Germinal center (tissue), 1 donor: ENCODE results near the gene UNC5A.

ENCODE experiments used
- DNase-seq: peaks from one replicate; pipeline ENCODE4 v3.0.0; 2012; ENCODE audit warnings: mixed read lengths, low spot score

Gene UNC5A

DNA sequence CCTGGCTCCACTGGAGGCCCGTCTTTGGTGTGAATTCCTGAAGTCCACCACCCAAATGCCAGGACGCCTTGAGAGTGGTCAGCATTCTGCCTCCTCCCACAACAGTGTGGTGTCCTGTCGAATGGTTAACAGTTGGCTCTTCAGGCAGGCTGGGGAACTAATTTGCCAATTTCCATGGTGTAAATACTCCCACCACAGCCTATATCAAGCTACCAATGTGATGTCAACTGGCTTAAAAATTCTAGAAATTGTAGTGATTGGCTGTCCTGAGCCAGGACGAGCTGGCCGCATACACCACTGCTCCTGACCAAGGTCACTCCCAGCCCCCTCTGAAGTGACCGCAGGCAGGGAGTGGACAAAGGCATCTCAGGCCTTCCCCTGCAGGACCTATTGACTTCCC lies 11.1 kb downstream of the UNC5A start:
- DNase-seq = no peak

DNA sequence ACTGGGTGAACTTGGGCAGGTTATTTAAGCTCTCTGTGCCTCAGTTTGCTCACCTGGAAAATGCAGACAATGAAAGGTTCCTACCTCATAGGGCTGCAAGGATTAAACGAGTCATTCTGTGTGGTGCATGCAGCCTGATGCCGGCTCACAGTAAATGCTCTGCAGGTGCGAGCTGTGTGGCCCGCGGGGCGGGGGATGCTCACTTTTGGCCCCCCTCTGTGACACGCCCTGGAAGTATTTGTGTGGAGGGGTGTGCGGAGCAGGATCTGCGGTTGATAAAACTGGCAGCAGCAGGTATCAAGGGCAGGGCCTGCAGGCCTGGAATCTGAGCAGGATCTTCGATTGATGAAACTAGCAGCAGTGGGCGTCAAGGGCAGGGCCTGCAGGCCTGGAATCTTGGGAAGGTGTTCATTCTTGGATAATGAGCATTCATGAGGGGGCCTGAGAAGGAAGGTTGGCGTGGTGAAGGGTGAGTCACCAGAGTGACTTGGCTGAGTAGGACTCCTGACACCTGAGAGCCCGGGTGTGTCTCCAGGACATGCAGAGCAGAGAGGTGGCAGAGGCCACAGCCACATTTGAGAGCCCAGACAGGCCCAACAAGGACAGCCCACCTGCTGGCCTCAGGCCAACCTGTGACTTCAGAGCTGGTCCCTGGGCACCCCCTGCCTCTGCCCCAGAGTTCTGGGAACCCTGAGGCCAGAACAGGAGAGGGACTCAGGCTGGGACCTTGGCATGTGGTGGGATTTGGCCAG lies 11.9 kb downstream of the UNC5A start:
- DNase-seq = no peak

DNA sequence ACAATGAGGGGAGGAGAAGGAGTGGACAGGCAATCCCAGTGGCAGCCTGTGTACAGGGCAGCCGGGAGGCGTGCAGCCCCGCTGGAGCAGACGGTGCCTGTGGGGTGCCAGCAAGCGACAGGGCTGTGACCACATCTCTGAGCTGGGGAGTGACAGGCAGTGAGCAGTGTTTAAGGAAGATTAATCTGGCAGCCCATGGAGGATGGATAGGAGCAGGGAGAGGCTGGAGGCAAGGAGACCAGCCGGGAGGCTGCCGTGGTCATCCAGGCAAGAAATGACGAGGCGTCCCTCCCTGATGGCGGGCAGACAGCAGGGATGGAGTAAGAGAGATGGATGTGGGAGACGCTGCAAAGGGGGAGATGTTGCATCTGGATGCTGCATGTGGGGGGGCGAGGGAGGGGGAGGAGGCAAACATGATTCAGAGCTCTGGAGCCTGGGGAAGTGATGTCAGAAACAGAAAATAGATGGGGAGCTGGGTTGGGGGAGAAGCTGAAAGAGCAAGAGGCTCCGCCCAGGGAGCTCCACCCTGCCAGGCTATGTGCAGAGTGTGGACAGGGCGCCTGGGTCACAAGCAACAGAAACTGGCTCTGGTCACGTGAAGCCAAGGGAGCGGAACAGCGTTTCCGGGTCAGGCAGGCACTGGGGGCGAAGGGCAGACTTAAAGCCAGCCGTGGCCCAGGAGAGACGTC lies 12.6 kb downstream of the UNC5A start:
- DNase-seq = no peak

DNA sequence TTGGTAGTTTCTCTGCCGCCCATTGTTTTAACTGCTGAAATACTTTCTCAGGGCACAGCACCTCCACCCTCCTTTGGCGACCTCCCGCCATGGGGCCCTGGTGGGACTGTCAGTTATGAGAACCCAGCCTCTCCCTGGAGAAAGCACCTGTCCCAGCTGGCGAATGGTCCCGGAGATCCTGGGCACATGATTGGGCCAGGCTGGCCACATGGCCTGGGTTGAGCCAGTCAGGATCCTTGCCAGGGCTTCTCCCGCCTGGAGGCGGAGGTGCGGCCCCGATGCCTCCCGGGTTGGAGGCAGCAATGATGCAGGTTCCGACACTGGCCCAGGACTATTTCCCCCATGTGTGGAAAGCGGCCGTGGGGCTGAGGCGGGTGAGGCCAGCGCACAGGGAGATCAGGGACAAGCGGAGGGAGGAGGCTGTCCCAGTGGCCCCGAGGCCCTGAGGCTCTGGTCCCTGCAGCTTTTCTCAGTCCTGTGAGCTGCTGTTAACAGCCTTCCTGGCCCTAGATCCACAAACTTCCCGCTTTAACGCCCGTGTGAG lies 13.6 kb downstream of the UNC5A start:
- DNase-seq = no peak

DNA sequence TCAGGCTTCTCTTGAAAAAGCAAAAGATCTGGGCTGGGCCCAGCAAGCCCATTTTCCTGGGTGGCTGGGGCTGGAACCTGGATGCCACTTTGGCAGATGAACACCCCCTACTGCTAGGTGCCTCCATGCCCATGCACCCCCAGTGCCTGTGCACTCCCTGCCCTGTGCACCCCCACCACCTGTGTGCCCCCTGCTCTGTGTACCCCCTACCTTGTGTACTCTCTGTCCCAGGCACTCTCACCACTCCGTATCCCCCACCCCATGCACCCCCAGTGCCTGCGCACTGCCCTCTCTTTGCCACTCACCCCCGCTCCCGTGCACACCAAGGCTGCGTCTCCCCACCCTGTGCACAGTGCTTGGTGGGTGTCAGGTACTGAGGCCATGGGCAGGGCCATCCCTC lies 14.2 kb downstream of the UNC5A start:
- no peak for DNase-seq

DNA sequence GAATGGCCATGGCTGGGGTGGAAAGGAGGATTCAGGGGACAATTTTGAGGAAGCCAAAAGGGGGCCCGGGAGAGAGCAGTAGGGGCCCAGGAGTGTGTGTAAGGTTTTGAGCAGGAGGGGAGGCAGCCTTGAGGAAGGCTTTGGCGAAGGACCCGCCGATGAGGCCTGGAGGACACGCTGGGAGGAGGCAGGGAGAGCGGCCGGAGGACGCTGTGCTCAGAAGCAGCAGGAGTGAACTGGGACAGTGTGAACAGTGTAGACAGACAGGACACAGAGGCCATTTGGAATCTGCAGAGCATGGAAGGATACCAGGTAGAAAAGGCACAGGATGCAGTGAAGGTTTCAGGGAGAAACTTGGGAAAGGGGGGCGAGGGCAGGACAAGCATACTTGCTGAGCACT lies 14.9 kb downstream of the UNC5A start:
- DNase-seq = no peak

DNA sequence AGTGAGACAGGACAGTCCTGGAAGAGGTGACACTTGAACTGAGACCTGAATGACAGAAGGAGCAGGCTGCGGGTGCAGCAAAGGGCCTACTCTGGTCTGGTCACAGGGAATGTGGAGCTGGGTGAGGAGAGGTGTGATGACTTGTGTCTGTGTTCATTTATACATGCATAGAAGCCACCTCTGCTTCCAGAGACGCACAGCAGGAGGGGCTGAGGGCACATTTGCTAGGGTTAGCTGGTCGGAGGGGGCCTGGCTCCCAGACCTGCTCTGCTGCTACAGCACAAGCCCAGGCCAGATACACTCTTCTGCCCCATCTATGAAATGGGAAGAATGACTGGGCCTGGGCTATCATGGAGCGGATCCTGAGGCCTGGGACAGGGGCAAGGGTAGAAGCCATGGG lies 15.6 kb downstream of the UNC5A start:
- no peak for DNase-seq

DNA sequence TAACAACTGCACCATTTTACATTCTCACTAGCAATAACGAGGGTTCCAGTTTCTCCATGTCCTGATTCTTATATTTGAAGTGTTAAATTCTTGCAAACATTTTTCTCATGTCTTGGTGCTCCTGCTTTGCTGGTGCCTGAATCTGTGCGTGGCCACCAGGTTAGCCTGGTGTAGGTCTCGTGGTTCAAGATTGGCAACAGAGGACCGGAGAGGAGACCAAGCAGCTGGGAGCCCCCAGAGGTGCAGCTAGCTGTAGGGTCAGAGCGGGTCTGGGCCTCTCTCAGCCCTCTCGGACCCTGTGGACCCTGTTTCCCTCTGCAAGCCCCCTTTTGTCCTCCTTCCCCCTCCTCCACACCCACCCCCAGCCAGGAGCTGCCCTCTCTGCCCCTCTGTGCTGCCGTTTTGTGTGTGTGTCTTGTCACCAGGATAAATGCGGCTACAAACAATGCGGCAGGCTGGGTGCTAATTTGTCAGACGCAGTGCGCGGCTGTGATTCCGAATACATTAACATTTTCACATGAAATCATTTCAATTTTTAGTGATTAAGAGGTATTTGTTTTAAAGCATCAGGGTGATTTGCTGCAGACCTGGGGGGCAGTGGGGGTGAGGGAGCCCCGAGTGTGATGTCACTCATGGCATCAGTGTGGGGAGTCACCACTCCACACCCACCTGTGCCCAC lies 17.5 kb downstream of the UNC5A start:
- DNase-seq = no peak

DNA sequence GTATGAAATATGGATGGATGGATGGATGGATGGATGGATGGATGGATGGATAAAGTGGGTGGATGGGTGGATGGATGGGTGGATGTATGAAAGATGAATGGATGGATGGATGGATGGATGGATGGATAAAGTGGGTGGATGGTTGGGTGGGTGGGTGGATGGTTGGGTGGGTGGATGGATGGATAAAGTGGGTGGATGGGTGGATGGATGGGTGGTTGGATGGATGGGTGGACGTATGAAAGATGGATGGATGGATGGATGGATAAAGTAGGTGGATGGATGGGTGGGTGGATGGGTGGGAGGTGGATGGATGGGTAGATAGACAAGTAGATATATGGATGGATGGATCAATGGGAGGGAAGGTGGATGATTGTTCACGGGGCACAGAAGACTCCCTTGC lies 19.0 kb downstream of the UNC5A start:
- DNase-seq = no peak

DNA sequence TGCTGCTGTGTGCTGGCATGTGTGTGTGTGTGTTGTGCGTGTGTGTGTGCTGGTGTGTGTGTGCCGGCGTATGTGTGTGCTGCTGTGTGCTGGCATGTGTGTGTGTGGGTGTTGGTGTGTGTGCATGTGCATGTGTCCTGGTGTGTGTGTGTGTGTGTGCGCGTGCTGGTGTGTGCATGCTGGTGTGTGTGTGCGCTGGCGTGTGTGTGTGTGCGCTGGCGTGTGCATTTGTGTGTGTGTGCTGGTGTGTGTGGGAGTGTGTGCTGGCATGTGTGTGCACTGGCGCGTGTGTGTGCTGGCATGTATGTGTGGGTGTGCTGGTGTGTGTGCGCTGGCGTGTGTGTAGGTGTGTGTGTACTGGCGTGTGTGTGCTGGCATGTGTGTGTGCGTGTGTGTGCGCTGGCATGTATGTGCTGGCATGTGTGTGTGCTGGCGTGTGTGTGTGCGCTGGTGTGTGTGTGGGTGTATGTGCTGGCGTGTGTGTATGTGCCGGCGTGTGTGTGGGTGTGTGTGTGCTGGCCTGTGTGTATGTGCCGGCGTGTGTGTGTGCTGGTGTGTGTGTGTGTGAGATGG lies 20.1 kb downstream of the UNC5A start:
- DNase-seq = no peak

DNA sequence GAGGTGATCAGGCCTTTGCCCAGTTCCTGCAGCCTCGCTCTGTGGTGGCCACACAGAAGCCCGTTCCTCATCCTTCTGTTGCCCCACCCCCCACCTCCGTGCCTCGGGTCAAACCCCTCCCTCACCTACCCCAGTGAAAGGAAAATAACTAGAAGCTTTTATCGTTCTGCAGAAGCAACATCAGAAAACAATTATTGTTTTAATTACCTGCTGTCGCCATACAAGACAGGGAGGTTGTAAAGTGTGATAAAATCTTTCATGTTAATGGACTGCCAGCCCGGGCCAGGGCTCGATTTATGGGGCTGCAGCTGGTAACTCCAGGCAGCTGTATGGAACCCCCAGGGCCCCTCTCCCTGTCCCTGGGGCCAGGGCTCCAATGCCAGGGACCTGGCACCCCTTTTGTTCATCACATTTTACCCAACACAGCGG lies 20.6 kb downstream of the UNC5A start:
- no peak for DNase-seq

DNA sequence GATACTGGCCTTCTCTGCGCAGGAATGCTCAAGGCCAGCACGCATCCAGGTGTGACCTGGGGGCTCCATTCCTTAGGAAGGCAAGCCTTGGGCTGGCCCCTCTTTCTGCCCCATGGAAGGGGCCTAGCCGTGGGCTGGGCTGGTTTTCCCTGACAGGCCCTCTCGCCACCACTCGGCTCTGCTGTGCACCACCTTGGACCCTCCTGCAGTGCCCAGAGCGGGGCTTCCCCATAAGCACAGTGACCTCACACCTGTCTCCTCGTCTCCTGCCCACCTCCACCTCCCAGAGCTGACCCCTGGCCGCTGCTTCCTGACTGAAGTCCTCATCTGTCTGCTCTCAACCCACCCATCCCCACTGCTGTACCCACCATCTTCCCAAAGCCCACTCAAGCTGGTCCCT lies 21.1 kb downstream of the UNC5A start:
- DNase-seq = no peak

DNA sequence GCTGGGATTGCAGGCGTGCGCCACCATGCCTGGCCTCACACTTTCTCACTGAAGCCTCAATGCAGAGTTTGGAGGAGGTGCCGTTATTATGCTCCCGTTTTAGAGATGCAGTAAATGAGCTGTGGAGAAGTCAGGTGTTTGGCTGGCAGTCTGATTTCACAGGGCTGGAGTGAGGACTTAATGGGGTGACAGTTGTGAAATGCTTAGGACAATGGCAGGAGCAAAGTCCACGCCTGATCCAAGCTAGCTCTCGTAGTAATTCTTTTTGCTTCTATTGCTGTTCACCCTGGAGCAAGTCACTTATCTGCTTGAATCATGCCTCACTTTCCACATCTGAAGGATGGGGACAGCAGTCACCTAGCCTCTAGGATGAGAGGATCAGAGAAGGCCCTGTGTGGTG lies 21.8 kb downstream of the UNC5A start:
- DNase-seq = no peak

DNA sequence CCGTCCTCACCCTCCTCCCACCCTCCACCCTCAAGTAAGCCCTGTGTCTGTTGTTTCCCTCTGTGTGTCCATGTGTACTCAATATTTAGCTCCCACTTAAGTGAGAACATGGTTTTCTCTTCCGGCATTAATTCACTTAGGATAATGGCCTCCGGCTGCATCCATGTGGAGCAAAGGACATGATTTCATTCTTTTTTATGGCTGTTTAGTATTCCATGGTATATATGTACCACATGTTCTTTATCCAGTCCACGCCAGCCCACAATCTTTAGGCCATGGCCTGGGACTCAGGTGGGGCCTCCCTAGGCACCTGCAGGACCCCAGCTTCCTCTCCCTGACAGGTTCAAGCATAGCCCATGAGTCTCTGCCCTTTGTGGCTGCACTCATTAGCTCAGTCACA lies 22.9 kb downstream of the UNC5A start:
- DNase-seq = no peak

DNA sequence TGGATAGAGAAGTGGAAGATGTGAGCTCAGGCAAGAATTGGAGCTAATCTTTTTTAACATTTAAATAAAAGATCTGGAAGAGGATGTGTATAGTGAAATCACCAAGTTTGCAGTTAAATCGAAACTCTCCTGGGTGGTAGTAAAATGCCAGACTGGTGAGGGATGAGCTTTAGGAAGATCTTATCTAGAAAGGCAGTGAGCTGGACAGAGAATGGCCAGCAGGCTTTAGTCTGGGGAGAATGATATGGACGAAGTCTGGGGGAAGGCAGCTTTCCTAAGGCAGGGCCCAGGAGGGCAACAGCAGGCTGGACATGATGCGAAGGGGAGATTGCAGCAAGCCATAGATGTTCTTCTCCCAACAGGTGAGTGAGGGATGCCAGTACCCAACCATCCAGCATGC lies 25.6 kb downstream of the UNC5A start:
- DNase-seq = no peak

DNA sequence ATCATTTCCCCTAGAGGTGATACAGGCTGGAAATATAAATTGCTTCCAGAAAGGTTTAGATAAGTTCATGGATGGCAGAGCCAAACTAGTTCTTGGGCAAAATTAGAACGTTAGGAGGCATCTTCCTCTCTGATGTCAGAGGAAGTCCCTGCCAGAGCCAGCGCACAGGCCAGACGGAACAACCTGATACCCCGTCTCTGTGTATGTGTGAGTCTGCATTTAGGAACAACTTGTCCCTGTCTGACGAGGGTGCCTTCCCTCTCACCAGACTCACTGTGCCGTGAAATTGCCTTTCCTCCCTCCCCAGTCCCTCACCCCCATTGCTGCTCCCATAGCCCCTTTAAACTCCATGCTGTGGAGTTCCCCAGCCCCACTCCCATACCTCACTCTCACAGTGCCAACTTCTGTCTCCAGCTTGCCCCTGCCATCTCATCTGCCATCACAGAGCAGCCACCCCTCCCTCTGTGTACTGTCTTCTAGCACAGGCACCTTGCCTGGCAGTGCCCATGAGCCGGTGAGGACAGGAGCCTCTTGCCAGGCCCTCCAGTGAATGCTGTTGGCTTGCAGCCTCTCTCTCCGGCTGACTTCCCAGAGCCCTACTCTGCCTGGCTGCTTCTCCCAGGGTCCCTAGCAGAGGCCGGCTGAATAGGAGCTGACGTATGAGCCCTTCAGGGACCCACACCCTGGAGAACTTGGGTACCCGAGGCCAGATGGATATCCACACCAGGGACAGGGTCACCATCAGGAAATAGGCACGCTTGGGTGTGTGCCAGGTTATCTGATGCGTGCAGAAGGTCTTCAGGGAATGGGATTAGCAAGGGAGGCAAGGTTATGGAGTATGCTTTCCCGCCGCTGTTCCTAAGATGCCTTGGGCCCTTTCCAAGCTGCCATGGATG lies 26.7 kb downstream of the UNC5A start:
- no peak for DNase-seq

DNA sequence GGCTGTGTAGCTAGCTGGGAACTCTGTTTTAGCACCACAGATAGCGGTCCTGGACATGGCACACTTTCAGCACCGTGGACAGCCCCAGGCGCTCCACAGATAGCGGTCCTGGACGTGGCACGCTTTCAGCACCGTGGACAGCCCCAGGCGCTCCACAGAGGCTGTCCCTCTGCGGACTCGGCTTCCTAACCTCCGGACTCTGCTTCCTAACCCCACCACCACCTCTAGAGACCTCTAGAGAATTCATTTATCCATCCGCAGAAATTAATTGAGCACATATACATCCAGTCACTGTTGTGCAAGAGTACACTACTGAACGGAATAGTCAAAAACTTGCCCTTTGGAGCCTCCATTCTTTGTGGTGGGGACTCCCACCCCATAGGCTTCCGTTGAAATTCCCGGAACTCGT lies 27.4 kb downstream of the UNC5A start:
- peak; percentile 51 for DNase-seq

DNA sequence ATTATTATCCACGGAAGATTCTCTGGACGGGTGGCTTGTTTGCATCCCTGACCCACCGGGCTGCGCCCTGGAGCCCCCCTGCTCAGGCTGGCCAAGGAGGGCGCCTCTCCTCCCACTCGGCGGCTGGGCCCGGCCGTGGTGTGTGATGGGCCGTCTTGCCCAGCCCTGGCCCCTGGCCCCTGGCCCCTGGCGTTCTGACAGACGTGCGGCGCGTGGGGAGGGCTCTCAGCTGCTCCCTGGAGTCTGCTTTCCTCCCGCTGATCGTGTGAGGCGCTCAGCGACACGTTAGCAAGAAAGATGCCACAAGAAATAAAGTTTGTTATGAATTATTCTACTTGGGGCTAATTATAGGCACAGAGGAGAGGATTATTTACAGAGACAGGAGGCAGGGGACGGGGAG lies 33.3 kb downstream of the UNC5A start:
- DNase-seq = no peak

DNA sequence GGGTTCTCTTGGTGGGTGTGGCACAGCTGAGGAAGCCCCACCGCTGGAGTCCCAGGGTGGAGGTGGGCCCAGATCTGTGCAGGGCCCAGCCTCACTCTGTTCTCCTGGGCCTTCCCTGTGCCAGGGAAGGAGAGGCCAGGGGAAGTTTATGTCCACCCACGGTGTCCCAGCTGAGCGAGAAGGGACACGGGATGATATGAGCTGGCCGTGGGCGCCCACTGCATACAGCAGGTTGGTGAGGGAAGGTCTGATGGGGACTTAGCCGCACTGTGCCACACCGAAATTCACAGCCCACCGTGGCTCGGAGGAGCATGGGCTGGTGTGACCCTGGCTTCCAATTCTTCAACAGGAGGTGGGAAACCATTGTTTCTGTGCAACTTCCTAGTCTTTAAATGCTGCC lies 33.9 kb downstream of the UNC5A start:
- no peak for DNase-seq

DNA sequence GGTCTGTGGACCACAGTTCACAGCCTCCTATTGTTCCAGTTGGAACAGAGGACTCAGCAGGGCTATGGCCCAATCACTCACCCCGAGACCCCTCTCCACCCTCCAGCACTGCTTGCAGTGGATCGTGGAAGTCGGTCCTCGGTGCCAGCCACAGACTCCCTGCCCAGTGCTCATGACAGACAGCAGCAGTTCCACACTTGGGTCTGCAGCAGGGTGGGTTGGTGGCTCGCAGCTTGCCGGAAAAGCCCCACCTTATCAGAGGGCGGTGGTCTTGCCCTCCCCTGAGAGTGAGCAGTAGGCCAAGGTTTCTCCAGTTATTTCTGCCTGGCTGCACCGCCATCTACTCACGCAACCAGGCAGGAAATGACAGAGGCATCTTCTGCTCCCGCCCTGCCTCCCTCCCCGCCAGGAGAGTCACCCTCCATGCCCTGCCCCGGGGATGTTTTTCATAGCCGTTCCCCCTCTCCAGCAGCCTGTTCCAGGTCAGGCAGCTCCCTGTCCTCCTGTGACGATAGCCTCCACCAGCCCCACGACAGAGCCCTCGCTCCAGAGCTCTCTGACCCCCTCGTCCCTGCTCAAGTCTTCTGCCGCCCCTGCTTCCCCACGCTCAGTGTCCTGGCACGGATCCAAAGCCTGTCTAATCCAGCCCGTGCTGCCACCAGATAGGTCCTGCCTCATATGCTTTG lies 34.5 kb downstream of the UNC5A start:
- DNase-seq = no peak

DNA sequence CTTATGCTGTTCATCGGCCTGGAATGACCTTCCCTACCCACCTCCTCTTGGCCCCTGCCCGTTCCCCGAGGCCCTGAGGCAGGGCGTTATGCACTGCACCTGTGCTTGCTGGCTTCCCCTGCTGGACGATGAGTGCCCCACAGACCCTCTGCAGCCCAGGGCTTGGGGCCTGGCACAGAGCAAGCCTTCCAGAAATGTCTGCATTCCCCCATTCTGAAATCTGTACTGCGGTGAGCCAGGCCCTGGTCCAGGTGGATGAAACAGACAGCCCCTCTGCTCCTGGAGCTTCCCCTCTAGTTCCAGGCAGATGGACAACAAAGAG lies 35.0 kb downstream of the UNC5A start:
- DNase-seq = no peak
